HEK293T (cell line): ENCODE measurements around the gene WDR45B.

ENCODE experiments used
- CTCF ChIA-PET: fragments of 350-600 bp; formaldehyde crosslinking; extraction: SDS; loops from one replicate; lab custom pipeline; 2021; ENCODE audit warnings: antibody characterized with exemption, inconsistent platforms; lab: Yijun Ruan, JAX
- POLR2A ChIA-PET: fragments of 350-600 bp; formaldehyde crosslinking; extraction: SDS; loops from one replicate; lab custom pipeline; 2020; ENCODE audit warnings: antibody characterized with exemption, inconsistent platforms; lab: Yijun Ruan, JAX
- DNase-seq: peaks from one replicate; pipeline ENCODE4 v3.0.0; 2012; ENCODE audit warnings: mixed read lengths; ENCODE audit errors: extremely low spot score
- ARNT ChIP-seq: fragments of 450-650 bp; IDR thresholded peaks from 2 replicates; pipeline ENCODE4 v1.6.1; 2017; ENCODE audit warnings: mild to moderate bottlenecking
- BHLHE40 ChIP-seq: fragments of 450-650 bp; IDR thresholded peaks from 2 replicates; pipeline ENCODE4 v1.6.1; 2016; ENCODE audit warnings: mild to moderate bottlenecking, moderate library complexity, borderline replicate concordance
- CTBP1 ChIP-seq: fragments of 450-650 bp; IDR thresholded peaks from 2 replicates; pipeline ENCODE4 v1.6.1; 2016; ENCODE audit warnings: borderline replicate concordance
- ELF4 ChIP-seq: fragments of 450-650 bp; IDR thresholded peaks from 2 replicates; pipeline ENCODE4 v1.6.1; 2017; ENCODE audit warnings: antibody characterized with exemption
- FOXA1 ChIP-seq: fragments of 450-650 bp; IDR thresholded peaks from 2 replicates; pipeline ENCODE4 v1.6.1; 2016; ENCODE audit warnings: mild to moderate bottlenecking
- FOXK2 ChIP-seq: fragments of 450-650 bp; IDR thresholded peaks from 2 replicates; pipeline ENCODE4 v1.6.1; 2016; ENCODE audit warnings: mild to moderate bottlenecking
- FOXM1 ChIP-seq: fragments of 450-650 bp; IDR thresholded peaks from 2 replicates; pipeline ENCODE4 v1.6.1; 2017; ENCODE audit warnings: mild to moderate bottlenecking, borderline replicate concordance
- HDGF ChIP-seq: fragments of 450-650 bp; IDR thresholded peaks from 2 replicates; pipeline ENCODE4 v1.6.1; 2017; ENCODE audit warnings: antibody characterized with exemption, borderline replicate concordance
- L3MBTL2 ChIP-seq: fragments of 450-650 bp; conservative IDR thresholded peaks from 2 replicates; pipeline ENCODE4 v1.6.1; 2016; ENCODE audit warnings: mild to moderate bottlenecking
- LEF1 ChIP-seq: fragments of 450-650 bp; IDR thresholded peaks from 2 replicates; pipeline ENCODE4 v1.6.1; 2017; ENCODE audit warnings: mild to moderate bottlenecking, borderline replicate concordance
- NFRKB ChIP-seq: fragments of 450-650 bp; IDR thresholded peaks from 2 replicates; pipeline ENCODE4 v1.6.1; 2016; ENCODE audit warnings: mild to moderate bottlenecking, moderate library complexity
- PKNOX1 ChIP-seq: fragments of 450-650 bp; IDR thresholded peaks from 2 replicates; pipeline ENCODE4 v1.6.1; 2016
- SP1 ChIP-seq: fragments of 450-650 bp; IDR thresholded peaks from 2 replicates; pipeline ENCODE4 v1.6.1; 2017
- SUZ12 ChIP-seq: fragments of 450-650 bp; IDR thresholded peaks from 2 replicates; pipeline ENCODE4 v1.6.1; 2016; ENCODE audit warnings: mild to moderate bottlenecking
- TARDBP ChIP-seq: fragments of 450-650 bp; IDR thresholded peaks from 2 replicates; pipeline ENCODE4 v1.6.1; 2016
- ZNF384 ChIP-seq: fragments of 450-650 bp; IDR thresholded peaks from 2 replicates; pipeline ENCODE4 v1.6.1; 2016

The WDR45B gene

GRCh38 chr17:82596837-82597672 is 51.2 kb downstream of the WDR45B start:
- ChIA-PET POLR2A (no interaction called here), CTCF (no interaction called here)

GRCh38 chr17:82596296-82596695 is 51.9 kb downstream of the WDR45B start:
- DNase-seq, result no peak
- CTCF ChIA-PET, result no interaction called here
- TF ChIP-seq SUZ12 (no peak), HDGF (no peak)
- POLR2A ChIA-PET, result no interaction called here

More at GRCh38 chr17:82596837-82597672, 51.2 kb downstream of the WDR45B start:
- DNase-seq, result no peak
- TF ChIP-seq ELF4 (no peak), PKNOX1 (no peak), FOXA1 (no peak), FOXK2 (no peak), NFRKB (no peak), TARDBP (no peak), SP1 (no peak), LEF1 (no peak), L3MBTL2 (no peak), CTBP1 (no peak), FOXM1 (no peak), ZNF384 (no peak), ARNT (no peak), SUZ12 (no peak), HDGF (no peak), BHLHE40 (no peak)

- CTCF ChIA-PET, result no interaction called here
- POLR2A ChIA-PET, result no interaction called here
- TF ChIP-seq L3MBTL2 (no peak), CTBP1 (no peak), FOXM1 (no peak)
- DNase-seq, result no peak
Observed at GRCh38 chr17:82595893-82596292, 52.4 kb downstream of the WDR45B start.

GRCh38 chr17:82594571-82594970 is 53.7 kb downstream of the WDR45B start:
- POLR2A ChIA-PET, result no interaction called here
- TF ChIP-seq FOXK2 (no peak), ELF4 (no peak), SUZ12 (no peak), PKNOX1 (no peak), CTBP1 (no peak), ZNF384 (no peak), L3MBTL2 (no peak), FOXM1 (no peak), ARNT (no peak), NFRKB (no peak), LEF1 (no peak), HDGF (no peak), BHLHE40 (no peak)
- CTCF ChIA-PET, result no interaction called here
- no peak for DNase-seq

GRCh38 chr17:82593590-82594087 is 54.6 kb downstream of the WDR45B start:
- ChIA-PET POLR2A (no interaction called here), CTCF (no interaction called here)
- DNase-seq, result no peak
- no peak for TF ChIP-seq FOXA1
- 0 out of 2 replicates have a peak, but pooled peaks have one; percentile 14 for TF ChIP-seq L3MBTL2
- TF ChIP-seq ZNF384, result no peak

- TF ChIP-seq FOXA1 (no peak), SUZ12 (no peak), BHLHE40 (no peak), ZNF384 (no peak), FOXM1 (peak; percentile 73; the same call in 1 of the 2 replicates), CTBP1 (0 out of 2 replicates have a peak, but pooled peaks have one; percentile 34), ELF4 (no peak)
- CTCF ChIA-PET, result no interaction called here
- no peak for DNase-seq
- POLR2A ChIA-PET, result no interaction called here
Observed at GRCh38 chr17:82592767-82593589, 55.3 kb downstream of the WDR45B start.

GRCh38 chr17:82592289-82592766 is 55.9 kb downstream of the WDR45B start:
- TF ChIP-seq FOXK2 (no peak), SP1 (no peak), L3MBTL2 (no peak), TARDBP (no peak), ARNT (no peak), LEF1 (no peak), CTBP1 (no peak), SUZ12 (no peak), FOXM1 (no peak), BHLHE40 (no peak), ZNF384 (no peak), ELF4 (no peak), HDGF (no peak), FOXA1 (no peak), PKNOX1 (no peak)
- no peak for DNase-seq
- POLR2A ChIA-PET, result no interaction called here
- CTCF ChIA-PET, result interaction anchor here (0.6 kb wide), 1 partner anchor 57 kb away, joined by 6 read pairs; no protein-coding TSS in a partner anchor
